Hepatocyte (in vitro differentiated cells): ENCODE results near the gene PLA2G2C.

Experiments used
- CTCF ChIP-seq: fragments of 200-600 bp; sonication (generic); IDR thresholded peaks from 2 replicates; pipeline ENCODE4 v1.5.1; 2016; ENCODE audit warnings: antibody characterized with exemption, mild to moderate bottlenecking; ENCODE audit not compliant: poor library complexity
- EZH2phosphoT487 ChIP-seq: fragments of 200-600 bp; sonication (generic); IDR thresholded peaks from one replicate; pipeline ENCODE4 v1.6.1; 2018; ENCODE audit warnings: antibody characterized with exemption, mild to moderate bottlenecking, low read depth, moderate library complexity; ENCODE audit not compliant: unreplicated experiment, severe bottlenecking

- no peak for TF ChIP-seq EZH2phosphoT487
- TF ChIP-seq CTCF: no peak
Measured at GRCh38 chr1:20166051-20166450, 20.3 kb downstream of the PLA2G2C start.
